Small intestine (tissue), 16 donors: ENCODE data around the gene AQP9. TPM values are rescaled to one million over a fixed set of nuclear protein-coding genes. Genes with fewer than 3 reads are reported as not detected.
A peak's percentile ranks its signal among the peaks of the same experiment; 100 is the strongest.

Source experiments
- DNase-seq, 2 donors: peaks; one replicate each; pipeline versions ENCODE4 v3.0.0 to v3.0.0-alpha.2; 2013
- FAIRE-seq: peaks from 2 replicates; lab custom pipeline; 2012; peaks lifted over from hg19 to GRCh38; lab: Jason Lieb, UNC
- H3K27ac ChIP-seq, 3 donors: one replicate each; pipeline ENCODE4 v1.5.1; 2013; ENCODE audit warnings: low read length in 2 of 3, mild to moderate bottlenecking in 2 of 3, control low read depth in 1 of 3, inconsistent platforms in 1 of 3, low read depth in 1 of 3, moderate library complexity in 1 of 3
- H3K27me3 ChIP-seq, 3 donors: one replicate each; pipeline ENCODE4 v1.6.1; 2013; ENCODE audit warnings: low read length in 3 of 3, inconsistent platforms in 1 of 3; ENCODE audit not compliant: control insufficient read depth in 3 of 3, insufficient read depth in 3 of 3
- H3K36me3 ChIP-seq, 3 donors: one replicate each; pipeline ENCODE4 v1.6.1; 2013; ENCODE audit warnings: low read length in 3 of 3, inconsistent platforms in 1 of 3, low read depth in 1 of 3, mild to moderate bottlenecking in 1 of 3, moderate library complexity in 1 of 3; ENCODE audit not compliant: control insufficient read depth in 3 of 3, insufficient read depth in 2 of 3
- H3K4me1 ChIP-seq, 3 donors: one replicate each; pipeline ENCODE4 v1.6.1; 2013; ENCODE audit warnings: low read length in 2 of 3, inconsistent platforms in 1 of 3, low read depth in 1 of 3, mild to moderate bottlenecking in 1 of 3, moderate library complexity in 1 of 3; ENCODE audit not compliant: control insufficient read depth in 3 of 3, insufficient read depth in 2 of 3
- H3K4me3 ChIP-seq, 3 donors: one replicate each; pipeline ENCODE4 v1.5.1; 2013; ENCODE audit warnings: low read length in 3 of 3, control low read depth in 1 of 3, inconsistent platforms in 1 of 3, low read depth in 1 of 3, mild to moderate bottlenecking in 1 of 3, moderate library complexity in 1 of 3
- H3K9me3 ChIP-seq, 2 donors: one replicate each; pipeline ENCODE4 v1.6.1; 2013; ENCODE audit warnings: low read depth in 1 of 2, low read length in 1 of 2; ENCODE audit not compliant: control insufficient read depth in 2 of 2, insufficient read depth in 1 of 2
- WGBS, 3 donors: extraction: QIAGEN DNeasy Blood & Tissue Kit; methylation state at CpG; one replicate each; pipeline ENCODE4 v1.1.7; 2013; 5-methylcytosine and 5-hydroxymethylcytosine counted together
- long read RNA-seq, 10 donors: transcript quantifications; one replicate each; lab custom pipeline, GENCODE V29; 2026
- polyA plus RNA-seq, 4 donors: library from polyadenylated mRNA; stranded (reverse) in 3 of 4; unstranded in 1 of 4; fragments of 200-250 nt in 3 of 4; fragments of 120-200 nt in 1 of 4; gene quantifications; one replicate each; pipeline versions ENCODE4 v1.2.1 to v1.2.3, GENCODE V29; 2013
- donor health status: healthy with polysubstance abuse.
- donor health status: control.
- donor health status: control.
- donor health status: Bipolar disorder and iron deficiency.
- donor health status: healthy.

The AQP9 gene, protein sequence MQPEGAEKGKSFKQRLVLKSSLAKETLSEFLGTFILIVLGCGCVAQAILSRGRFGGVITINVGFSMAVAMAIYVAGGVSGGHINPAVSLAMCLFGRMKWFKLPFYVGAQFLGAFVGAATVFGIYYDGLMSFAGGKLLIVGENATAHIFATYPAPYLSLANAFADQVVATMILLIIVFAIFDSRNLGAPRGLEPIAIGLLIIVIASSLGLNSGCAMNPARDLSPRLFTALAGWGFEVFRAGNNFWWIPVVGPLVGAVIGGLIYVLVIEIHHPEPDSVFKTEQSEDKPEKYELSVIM
- polyA plus RNA-seq: 1 to 10 TPM in 1 of 4 donors, under 1 TPM in 3; 0.03 to 2.2 (median 0.46) TPM
- long read RNA-seq, donor 1: 0 reads
- long read RNA-seq, donor 2: 0 reads
- long read RNA-seq, donor 3: 0 reads
- long read RNA-seq, donor 4: 0 reads
- long read RNA-seq, donor 5: 0 reads
- long read RNA-seq, donor 6: 0 reads
- long read RNA-seq, donor 7: 0 reads
- long read RNA-seq, donor 8: 0 reads
- long read RNA-seq, donor 9: 0 reads
- long read RNA-seq, donor 10: 0 reads

DNA sequence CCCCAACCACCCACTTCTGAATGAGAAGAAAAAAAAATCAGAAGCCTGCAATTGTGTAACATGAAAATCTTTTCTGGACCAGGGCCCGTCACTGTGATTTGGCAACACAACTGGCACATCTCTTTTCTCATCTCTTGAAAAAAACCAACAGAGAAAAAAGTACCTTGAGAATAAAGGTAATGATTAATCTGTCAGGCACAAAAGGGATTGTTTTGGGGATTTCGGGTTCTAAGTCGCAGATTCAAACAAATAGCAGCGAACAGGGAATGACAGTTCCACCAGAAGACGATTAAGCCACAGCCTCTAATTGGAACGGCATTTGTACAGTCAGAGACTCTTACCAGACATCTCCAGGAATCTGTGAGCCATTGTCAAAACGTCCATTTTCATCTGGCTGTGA lies at the start of gene AQP9:
AQP9 (plus strand) TSS at position 276 of the 400 bp plus-strand sequence. CDS start 185 bp downstream, outside the sequence.
- no peaks in the 10 kb centered on the region for H3K4me1 ChIP-seq
- FAIRE-seq (no peak), DNase-seq (no peak)
- H3K4me3 ChIP-seq: no peak within 1 kb of the TSS
- no peaks in the 10 kb centered on the region for H3K9me3 ChIP-seq
- no peak within 1 kb of the TSS for H3K27ac ChIP-seq
- no peaks in the 10 kb centered on the region for H3K36me3 ChIP-seq
- 71 to 82% (median 77%) methylated on average over 7 of the region's 7 CpGs for WGBS, 3 donors
- peaks cover 0 to 6% (median 0%) of the 10 kb centered on the region in 3 donors for H3K27me3 ChIP-seq

DNA sequence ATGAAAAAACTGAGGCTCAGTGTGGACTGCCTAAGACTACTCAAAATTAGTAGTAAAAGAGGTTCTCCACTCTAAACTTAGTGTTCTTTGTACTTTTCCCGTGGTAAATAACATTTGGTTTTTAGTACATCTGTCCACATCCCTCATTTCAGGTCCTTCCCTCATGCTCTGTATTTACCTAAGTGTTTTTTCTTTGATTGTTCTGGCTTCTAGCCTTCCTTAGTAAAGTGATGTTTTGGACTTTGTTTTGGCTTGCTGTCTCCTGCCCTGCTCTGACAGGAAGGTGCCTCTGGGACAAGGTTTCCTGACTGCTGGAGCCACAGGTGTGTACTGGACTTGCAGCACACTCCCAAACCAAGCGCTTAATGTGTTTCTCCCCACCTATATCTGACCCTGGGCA lies 42.8 kb upstream of the AQP9 start:
- Histone ChIP-seq H3K4me3 (no peak overlapping the region), H3K36me3 (no peaks in the 10 kb centered on the region), H3K9me3 (no peaks in the 10 kb centered on the region), H3K4me1 (no peaks in the 10 kb centered on the region), H3K27ac (no peak overlapping the region), H3K27me3 (no peaks in the 10 kb centered on the region)
- DNase-seq (peak in 1 of 2 donors; percentile 6), FAIRE-seq (no peak)
- 19 to 60% (median 25%) methylated on average over 2 of the region's 2 CpGs for WGBS, 3 donors

DNA sequence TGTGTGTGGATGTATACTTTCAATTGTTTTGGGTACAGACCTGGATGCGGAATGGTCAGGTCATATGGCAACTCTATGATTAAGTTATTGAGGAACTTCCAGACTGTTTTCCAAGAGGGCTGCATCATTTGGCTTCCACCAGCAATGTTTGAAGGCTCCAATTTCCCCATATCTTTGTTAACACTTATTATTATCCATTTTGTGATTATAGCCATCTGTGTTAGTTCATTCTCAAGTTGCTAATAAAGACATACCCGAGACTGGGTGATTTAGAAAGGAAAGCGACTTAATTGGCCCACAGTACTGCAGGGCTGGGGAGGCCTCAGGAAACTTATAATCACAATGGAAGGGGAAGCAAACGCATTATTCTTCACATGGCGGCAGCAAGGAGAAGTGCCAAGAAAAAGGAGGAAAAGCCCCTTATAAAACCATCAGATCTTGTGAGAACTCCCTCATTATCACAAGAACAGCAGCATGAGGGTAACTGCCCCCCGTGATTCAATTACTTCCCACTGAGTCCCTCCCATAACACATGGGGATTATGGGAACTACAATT lies 41.6 kb upstream of the AQP9 start:
- 85 to 89% (median 88%) methylated on average over 6 of the region's 6 CpGs for WGBS, 3 donors
- H3K4me3 ChIP-seq: no peak overlapping the region
- FAIRE-seq (no peak), DNase-seq (no peak)
- H3K36me3 ChIP-seq: no peaks in the 10 kb centered on the region
- H3K27me3 ChIP-seq: no peaks in the 10 kb centered on the region
- no peaks in the 10 kb centered on the region for H3K9me3 ChIP-seq
- H3K4me1 ChIP-seq: no peaks in the 10 kb centered on the region
- no peak overlapping the region for H3K27ac ChIP-seq

- Histone ChIP-seq H3K4me1 (no peaks in the 10 kb centered on the region), H3K4me3 (no peak overlapping the region), H3K9me3 (no peaks in the 10 kb centered on the region), H3K27ac (no peak overlapping the region), H3K27me3 (no peaks in the 10 kb centered on the region), H3K36me3 (no peaks in the 10 kb centered on the region)
- FAIRE-seq: no peak
- no peak for DNase-seq
Observed at GRCh38 chr15:58103482-58103881, 34.7 kb upstream of the AQP9 start.

DNA sequence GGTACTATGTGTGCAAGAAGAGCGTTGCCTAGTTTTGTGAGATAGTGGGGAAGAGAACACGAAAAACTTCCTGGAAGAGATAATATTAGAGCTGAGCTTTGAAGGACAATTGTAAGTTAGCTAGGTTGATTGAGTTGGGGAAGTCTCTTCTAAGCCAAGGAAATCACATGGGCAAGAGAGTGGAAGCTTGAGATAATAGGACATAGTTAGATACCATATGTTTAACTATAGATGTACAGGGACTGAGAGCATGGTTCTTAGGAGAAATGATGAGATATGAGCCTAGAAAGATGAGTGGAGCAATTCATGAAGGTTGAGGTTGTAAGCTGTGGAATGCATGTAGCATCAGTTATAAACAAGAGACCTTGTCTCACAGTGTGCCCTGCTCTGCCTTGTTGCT lies 30.1 kb upstream of the AQP9 start:
- H3K4me1 ChIP-seq: no peaks in the 10 kb centered on the region
- H3K27me3 ChIP-seq: peaks cover 0 to 7% (median 0%) of the 10 kb centered on the region in 3 donors
- no peak overlapping the region for H3K27ac ChIP-seq
- no peak overlapping the region for H3K4me3 ChIP-seq
- DNase-seq (no peak), FAIRE-seq (no peak)
- H3K9me3 ChIP-seq: no peaks in the 10 kb centered on the region
- 70 to 76% (median 73%) methylated on average over 2 of the region's 2 CpGs for WGBS, 3 donors
- H3K36me3 ChIP-seq: no peaks in the 10 kb centered on the region

GRCh38 chr15:58109419-58109818 lies 28.8 kb upstream of the AQP9 start:
- H3K4me1 ChIP-seq: no peaks in the 10 kb centered on the region
- no peaks in the 10 kb centered on the region for H3K36me3 ChIP-seq
- H3K4me3 ChIP-seq: no peak overlapping the region
- H3K27me3 ChIP-seq: peaks cover 0 to 7% (median 0%) of the 10 kb centered on the region in 3 donors
- 86 to 92% (median 87%) methylated on average over 3 of the region's 3 CpGs for WGBS, 3 donors
- H3K27ac ChIP-seq: no peak overlapping the region
- FAIRE-seq (no peak), DNase-seq (no peak)
- no peaks in the 10 kb centered on the region for H3K9me3 ChIP-seq

DNA sequence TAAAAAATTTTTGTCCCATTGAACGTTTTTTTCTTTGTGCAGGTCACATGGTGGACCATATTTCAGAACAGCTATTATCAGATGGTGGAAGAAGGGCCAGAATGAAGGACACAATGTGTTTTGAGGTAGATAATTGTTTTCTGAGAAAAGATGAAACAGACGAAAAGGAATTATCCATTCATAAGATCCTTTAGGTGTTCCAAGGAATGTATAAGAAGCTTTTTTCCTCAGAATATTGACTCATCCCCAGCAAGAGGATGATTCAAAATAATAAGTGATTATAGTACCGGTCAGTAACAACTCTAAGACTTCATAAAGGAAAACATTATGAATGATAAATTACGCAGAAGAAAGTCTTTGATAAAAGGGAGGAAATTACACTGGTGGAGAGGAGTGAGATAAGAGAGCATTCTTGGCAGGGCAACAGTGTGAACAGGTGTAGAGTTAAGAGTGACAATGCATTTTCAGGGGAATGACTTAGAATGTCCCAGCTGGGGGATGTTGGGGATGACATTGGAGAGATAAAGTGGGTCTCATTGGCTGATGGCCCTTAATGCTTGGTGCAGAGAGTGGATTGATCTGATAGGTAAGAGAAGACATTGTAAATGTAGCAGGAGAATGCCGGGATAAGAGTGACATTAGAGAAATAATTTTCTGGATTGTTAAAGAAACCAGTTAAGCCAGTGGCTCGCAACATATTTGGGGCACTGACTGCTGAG lies 27.0 kb upstream of the AQP9 start:
- DNase-seq (peak in 1 of 2 donors; percentile 25), FAIRE-seq (no peak)
- WGBS, 3 donors: 14 to 54% (median 31%) methylated on average over 6 of the region's 6 CpGs

GRCh38 chr15:58111718-58112104 lies 26.5 kb upstream of the AQP9 start:
- Histone ChIP-seq H3K4me1 (no peaks in the 10 kb centered on the region), H3K4me3 (no peak overlapping the region), H3K27me3 (peaks cover 0 to 7% (median 0%) of the 10 kb centered on the region in 3 donors), H3K36me3 (no peaks in the 10 kb centered on the region), H3K9me3 (no peaks in the 10 kb centered on the region), H3K27ac (no peak overlapping the region)
- no peak for FAIRE-seq
- 88 to 94% (median 90%) methylated on average over 5 of the region's 5 CpGs for whole genome bisulfite sequencing, 3 donors
- no peak for DNase-seq

More for the DNA sequence above, 27.0 kb upstream of the AQP9 start:
- Histone ChIP-seq H3K4me1 (no peaks in the 10 kb centered on the region), H3K4me3 (no peak overlapping the region), H3K27ac (no peak overlapping the region), H3K36me3 (no peaks in the 10 kb centered on the region), H3K27me3 (peaks cover 0 to 7% (median 0%) of the 10 kb centered on the region in 3 donors), H3K9me3 (no peaks in the 10 kb centered on the region)
